Measurements from ENCODE around the gene LILRB5.
"Not testable (repeated sequence)": the region's sequence is repeated elsewhere in the genome, so short reads cannot be mapped to it uniquely, and the experiment has no call there.

DNA sequence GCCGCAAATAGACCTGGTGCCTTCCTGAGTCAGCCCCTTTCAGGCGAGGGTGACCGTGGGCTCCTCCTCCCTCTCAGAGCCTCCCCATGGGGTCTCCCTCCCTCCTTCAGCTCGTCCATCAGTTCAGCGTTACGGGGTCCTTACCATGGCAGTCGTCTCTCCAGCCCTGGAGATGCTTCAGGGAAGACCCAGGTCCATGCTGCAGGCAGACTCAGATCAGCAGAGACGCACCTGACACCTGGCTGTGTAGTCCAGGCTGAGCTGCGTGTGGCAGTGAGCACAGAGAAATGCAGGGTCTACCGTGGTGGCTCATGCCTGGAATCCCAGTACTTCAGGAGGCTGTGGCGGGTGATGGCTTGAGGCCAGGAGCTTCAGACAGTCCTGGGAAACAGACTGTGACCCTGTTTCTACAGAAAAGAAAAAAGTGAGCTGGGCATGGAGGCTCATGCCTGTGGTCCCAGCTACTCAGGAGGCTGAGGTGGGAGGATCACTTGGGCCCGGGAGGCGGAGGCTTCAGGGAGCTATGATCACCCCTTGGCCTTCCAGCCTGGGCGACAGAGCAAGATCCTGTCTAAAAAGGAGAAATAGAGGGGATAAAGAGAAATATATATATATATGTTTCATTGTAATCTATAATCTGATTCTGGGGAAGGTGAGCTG, 33.7 kb downstream of the LILRB5 start:
- not testable (repeated sequence) for TF ChIP-seq FOXP2 (optimal IDR thresholded peaks at IDR 0.05; ENCODE audit: control extremely low read depth, extremely low read length, insufficient read depth); EZH2 (IDR thresholded peaks at IDR 0.05); POLR2AphosphoS5 (IDR thresholded peaks at IDR 0.05; ENCODE audit: borderline replicate concordance, low read depth, low read length)

Measured in SK-N-MC (cell line).